B cell (primary cell): ENCODE measurements around the gene MNAT1.

Experiments
- EZH2 ChIP-seq: IDR thresholded peaks from 2 replicates; pipeline ENCODE4 v1.6.1; 2012; ENCODE audit warnings: borderline replicate concordance, low read depth, mild to moderate bottlenecking, moderate library complexity, low read length; ENCODE audit not compliant: insufficient read depth, poor library complexity, severe bottlenecking
- TF ChIP-seq, protein P1 (sequence below): fragments of 200-600 bp; IDR thresholded peaks from one replicate; pipeline ENCODE4 v1.8.0; 2022; ENCODE audit warnings: antibody characterized with exemption, mild to moderate bottlenecking

DNA sequence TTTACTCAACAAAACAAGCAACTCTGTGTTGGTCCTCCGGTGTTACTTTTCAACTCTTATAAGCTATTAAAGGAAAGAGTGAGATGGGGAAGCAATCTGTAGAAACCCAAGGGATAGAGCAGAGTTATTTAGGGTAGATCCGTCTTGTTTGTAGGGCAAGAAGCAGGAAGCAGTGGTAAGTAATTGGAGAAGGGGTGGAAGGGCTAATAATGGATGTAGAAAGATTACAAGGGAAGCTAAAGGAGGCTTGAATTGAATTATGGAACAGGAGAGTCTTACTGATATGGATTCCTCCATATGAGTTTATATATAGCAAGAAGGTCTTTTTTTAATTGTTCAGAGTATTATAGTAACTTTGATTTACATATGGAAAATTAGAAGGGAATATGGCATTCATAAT is 72.7 kb downstream of the MNAT1 start:
- TF ChIP-seq, protein P1, sequence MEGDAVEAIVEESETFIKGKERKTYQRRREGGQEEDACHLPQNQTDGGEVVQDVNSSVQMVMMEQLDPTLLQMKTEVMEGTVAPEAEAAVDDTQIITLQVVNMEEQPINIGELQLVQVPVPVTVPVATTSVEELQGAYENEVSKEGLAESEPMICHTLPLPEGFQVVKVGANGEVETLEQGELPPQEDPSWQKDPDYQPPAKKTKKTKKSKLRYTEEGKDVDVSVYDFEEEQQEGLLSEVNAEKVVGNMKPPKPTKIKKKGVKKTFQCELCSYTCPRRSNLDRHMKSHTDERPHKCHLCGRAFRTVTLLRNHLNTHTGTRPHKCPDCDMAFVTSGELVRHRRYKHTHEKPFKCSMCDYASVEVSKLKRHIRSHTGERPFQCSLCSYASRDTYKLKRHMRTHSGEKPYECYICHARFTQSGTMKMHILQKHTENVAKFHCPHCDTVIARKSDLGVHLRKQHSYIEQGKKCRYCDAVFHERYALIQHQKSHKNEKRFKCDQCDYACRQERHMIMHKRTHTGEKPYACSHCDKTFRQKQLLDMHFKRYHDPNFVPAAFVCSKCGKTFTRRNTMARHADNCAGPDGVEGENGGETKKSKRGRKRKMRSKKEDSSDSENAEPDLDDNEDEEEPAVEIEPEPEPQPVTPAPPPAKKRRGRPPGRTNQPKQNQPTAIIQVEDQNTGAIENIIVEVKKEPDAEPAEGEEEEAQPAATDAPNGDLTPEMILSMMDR = no peak
- no peak for TF ChIP-seq EZH2
